K562 (cell line): Measurements from ENCODE around the gene DAGLA.

ENCODE experiments used
- FOXM1 ChIP-seq, 2 experiments: fragments of 450-650 bp in 1 of 2; sonication (generic) in 1 of 2; formaldehyde crosslinking in 1 of 2; IDR thresholded peaks; 2 replicates each; pipeline versions ENCODE4 v1.6.1 to v1.9.0; 2017 to 2022; ENCODE audit warnings: low read depth in 2 of 2, mild to moderate bottlenecking in 2 of 2, missing genetic modification reagents in 1 of 2, moderate library complexity in 1 of 2
- MXI1 ChIP-seq: IDR thresholded peaks from 2 replicates; pipeline ENCODE4 v1.6.1; 2011; ENCODE audit warnings: low read depth, mild to moderate bottlenecking, improper control_type of control experiment, low read length
- POLR2A ChIP-seq: fragments of 450-650 bp; conservative IDR thresholded peaks from 2 replicates; pipeline ENCODE4 v1.6.1; 2016
- RFX1 ChIP-seq: fragments of 450-650 bp; IDR thresholded peaks from 2 replicates; pipeline ENCODE4 v1.6.1; 2016; ENCODE audit warnings: mild to moderate bottlenecking, moderate library complexity
- TAF1 ChIP-seq: IDR thresholded peaks from 2 replicates; pipeline ENCODE4 v1.6.1; 2011; ENCODE audit warnings: mild to moderate bottlenecking, low read length, moderate library complexity; ENCODE audit not compliant: insufficient read depth, control insufficient read depth, severe bottlenecking; ENCODE audit errors: extremely low read depth

GRCh38 chr11:61751384-61751783 is 71.2 kb downstream of the DAGLA start:
- TF ChIP-seq TAF1 (no peak), FOXM1 (IDR thresholded peaks at IDR 0.05; ENCODE audit: low read depth) (no peak), FOXM1 (CRISPR knock-in tag; IDR thresholded peaks at IDR 0.05; ENCODE audit: low read depth) (no peak), RFX1 (no peak), MXI1 (no peak), POLR2A (no peak)
